ENCODE measurements around the gene MYO5B.

DNA sequence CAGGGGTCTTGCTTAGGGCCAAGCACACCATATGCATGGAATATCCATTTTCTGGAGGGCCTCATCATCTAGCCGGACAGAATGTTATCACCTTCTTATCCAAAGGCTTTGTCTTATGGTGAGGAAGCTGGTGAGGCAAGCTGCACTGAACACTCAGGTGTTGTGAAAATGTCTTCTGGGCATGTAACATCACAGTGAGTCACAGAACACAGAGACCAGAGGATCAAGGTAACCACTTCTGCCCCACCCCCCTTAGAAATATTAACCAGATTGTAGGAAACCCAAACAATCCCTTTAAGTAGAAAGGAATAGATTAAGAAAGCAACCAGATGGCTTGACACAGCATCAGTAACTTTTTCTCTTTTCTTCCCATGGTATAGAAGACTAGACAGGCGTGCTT lies 51.1 kb downstream of the MYO5B start:
- TF ChIP-seq GATA2 (IDR thresholded peaks at IDR 0.05; ENCODE audit: low read depth, low read length) (no peak), GATA3 (IDR thresholded peaks at IDR 0.05; ENCODE audit: low read depth, low read length) (no peak)

All from SH-SY5Y (cell line).